Epithelial cell of esophagus (primary cell): ENCODE data around the gene SMIM13.

ENCODE experiments used
- DNase-seq: peaks from one replicate; pipeline ENCODE4 v3.0.0; 2010; ENCODE audit warnings: low read depth
- H3K4me3 ChIP-seq: 2 replicates; pipeline ENCODE4 v1.5.1; 2011; ENCODE audit warnings: mild to moderate bottlenecking, low read length, control low read depth
- TF ChIP-seq, protein P1 (sequence below): IDR thresholded peaks from 2 replicates; pipeline ENCODE4 v1.5.1; 2011; ENCODE audit warnings: low read depth, mild to moderate bottlenecking, low read length, control low read depth, inconsistent platforms; ENCODE audit not compliant: insufficient read depth; ENCODE audit errors: missing control alignments

The SMIM13 gene

DNA sequence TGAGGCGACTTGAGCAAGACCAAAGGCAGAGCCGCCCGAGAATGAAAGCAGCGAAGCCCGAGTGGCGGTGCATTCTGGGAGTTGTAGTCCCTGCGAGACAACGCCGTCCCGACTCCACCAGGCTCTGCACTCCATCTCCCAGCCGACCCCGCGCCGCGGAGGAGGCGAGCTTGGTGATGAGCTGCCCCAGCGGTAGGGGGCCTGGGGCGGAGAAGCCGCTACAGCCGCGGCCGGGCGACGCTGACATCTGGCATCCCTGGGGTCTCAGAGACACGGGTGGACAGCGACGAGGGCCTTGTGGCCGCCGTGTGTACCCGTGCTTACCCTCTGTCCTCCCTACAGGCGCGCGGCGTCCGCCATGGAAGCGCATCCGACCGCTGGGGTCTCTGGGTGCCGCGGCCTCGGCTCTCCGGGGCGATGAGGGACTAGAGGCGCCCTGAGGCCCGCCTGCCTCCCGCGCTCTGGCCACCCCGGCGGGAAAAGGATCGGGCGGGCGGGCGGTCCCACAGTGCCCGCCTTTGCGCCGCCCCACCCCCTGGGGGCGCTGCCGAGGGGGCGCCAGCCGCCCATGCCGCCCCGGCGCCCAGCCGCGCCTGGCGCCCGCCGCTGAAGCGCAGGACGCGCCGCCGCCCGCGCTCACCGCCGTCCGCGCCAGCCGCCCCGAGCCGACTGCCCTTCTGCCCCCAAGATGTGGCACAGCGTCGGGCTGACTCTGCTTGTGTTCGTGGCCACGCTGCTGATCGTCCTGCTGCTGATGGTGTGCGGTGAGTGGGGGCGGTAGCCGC is at the start of gene SMIM13:
Gene SMIM13 (plus strand): TSS at position 209 of the 785 bp plus-strand sequence. CDS start 480 bp downstream, at position 689.
- H3K4me3 ChIP-seq = peak within 1 kb of the TSS; percentile 90
- peak; percentile 98 for DNase-seq
- TF ChIP-seq, protein P1, sequence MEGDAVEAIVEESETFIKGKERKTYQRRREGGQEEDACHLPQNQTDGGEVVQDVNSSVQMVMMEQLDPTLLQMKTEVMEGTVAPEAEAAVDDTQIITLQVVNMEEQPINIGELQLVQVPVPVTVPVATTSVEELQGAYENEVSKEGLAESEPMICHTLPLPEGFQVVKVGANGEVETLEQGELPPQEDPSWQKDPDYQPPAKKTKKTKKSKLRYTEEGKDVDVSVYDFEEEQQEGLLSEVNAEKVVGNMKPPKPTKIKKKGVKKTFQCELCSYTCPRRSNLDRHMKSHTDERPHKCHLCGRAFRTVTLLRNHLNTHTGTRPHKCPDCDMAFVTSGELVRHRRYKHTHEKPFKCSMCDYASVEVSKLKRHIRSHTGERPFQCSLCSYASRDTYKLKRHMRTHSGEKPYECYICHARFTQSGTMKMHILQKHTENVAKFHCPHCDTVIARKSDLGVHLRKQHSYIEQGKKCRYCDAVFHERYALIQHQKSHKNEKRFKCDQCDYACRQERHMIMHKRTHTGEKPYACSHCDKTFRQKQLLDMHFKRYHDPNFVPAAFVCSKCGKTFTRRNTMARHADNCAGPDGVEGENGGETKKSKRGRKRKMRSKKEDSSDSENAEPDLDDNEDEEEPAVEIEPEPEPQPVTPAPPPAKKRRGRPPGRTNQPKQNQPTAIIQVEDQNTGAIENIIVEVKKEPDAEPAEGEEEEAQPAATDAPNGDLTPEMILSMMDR = peak; percentile 32

DNA sequence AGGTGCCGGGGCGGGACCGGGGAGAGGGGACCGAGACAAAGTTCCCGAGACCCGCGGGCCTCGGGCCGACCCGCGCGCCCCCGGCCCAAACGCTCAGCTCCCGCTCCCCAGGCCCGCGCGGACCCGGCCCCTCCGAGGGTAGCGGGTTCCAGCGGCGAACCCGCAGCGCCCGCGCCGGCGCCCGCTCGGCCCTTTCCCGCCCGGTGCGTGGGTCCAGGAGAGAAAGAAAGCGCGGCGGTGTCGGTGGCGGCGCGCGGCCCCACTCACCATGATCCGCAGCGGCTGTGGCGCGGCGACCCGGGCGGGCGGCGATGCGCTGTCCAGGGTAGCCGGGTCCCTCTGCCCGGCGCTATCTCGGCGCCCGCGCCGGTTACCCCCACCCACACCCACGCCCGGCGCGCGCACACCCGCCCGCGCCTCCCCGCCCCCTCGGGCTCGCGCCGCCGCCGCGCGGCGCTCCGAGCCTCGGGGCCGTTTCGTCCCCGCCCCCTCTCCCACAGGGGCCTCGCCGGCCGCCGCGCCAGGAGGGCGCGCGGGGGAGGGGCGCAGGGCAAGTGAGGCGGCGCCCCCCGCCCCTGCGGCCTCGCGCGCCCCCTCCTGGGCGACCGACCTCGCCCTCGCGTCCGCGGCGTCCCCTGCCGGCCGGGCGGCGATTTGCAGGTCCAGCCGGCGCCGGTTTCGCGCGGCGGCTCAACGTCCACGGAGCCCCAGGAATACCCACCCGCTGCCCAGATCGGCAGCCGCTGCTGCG is 49.5 kb upstream of the SMIM13 start, which contains the start of gene ELOVL2:
Gene ELOVL2 (minus strand): TSS at position 345 of the 751 bp plus-strand sequence. CDS start 75 bp downstream, at position 270.
- peak within 1 kb of the TSS; percentile 41 for H3K4me3 ChIP-seq
- TF ChIP-seq, protein P1 = peak; percentile 24
- DNase-seq = peak; percentile 48

DNA sequence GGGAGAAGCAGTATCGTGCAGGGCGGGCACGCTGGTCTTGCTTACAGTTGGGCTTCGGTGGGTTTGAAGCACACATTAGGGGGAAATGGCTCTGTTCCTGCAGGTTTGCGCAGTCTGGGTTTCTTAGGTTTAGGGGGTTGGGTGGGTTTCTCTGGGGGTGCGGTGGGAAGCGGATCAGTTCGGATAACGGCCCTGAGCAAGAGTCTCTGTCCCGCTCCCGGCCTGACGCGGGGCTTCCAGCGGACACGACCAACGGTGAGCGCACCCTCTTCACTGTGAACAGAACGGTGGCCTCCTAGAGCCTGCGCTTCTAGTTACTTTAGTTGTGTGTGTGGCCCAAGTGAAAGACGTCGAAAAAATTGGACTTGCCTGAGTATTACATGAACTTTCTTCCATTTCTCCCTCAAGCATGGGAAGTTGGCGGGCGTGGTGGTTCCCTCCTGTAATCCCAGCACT is 48.9 kb upstream of the SMIM13 start:
- TF ChIP-seq, protein P1 = no peak
- DNase-seq = no peak
- H3K4me3 ChIP-seq = peak overlapping the region; percentile 41

DNA sequence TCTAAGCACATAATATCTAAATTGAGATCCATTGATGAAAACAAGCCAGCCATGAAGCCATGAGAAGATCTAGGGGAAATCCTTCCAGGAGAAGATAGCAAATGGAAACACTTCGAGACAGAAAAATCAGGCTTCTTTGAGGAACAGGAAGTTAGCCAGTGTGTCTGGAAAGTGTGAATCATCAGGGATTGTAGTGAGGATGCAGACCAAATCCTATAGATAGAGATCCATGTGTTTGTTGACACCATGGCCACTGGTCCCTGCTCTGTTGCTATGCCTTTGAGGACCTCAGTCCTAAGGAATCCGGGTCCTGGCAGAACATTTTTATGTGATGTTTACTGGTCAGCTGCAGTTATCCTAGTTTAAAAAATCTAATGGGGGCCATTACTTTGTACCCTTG is 42.9 kb upstream of the SMIM13 start:
- TF ChIP-seq, protein P1 = no peak
- no peak overlapping the region for H3K4me3 ChIP-seq
- DNase-seq = peak; percentile 42

DNA sequence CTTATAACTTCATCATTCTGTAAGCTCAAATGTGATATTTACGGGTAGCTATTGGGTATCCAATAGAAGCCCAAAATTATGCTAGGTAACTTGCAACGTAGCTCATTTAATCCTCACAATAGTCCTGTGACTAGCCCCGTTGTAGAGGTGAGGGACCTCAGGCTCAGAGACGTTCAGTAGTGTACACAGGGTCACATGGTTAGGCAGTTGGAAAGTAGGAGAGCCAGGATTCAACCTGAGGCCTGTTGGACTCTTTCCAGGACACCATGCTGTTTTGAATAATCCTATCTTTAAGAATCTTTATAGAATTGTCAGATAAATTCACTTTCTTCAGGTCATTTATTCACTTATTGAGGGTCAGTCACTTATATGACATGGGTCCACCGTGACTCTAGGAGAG is 40.3 kb upstream of the SMIM13 start:
- TF ChIP-seq, protein P1 = no peak
- DNase-seq = no peak
- H3K4me3 ChIP-seq = no peak overlapping the region

DNA sequence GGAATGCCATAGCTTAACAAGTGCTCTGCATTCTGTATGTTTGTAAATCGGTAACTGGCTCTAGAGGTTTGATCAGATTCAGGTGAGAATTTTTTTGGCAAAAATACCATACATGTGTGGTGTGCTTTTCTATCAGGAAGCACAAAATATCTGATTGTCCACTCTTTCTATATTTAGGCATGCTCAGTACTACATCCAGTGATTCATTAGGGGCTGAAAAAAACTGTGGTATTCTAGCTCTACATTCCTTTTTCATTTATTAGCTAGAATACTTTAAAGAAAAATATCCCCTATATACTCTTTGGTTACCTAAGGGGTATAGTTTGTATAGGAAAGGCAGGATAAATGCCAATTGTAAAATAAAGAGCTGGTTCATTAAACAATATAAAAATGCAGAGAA is 38.9 kb upstream of the SMIM13 start:
- no peak overlapping the region for H3K4me3 ChIP-seq
- TF ChIP-seq, protein P1 = no peak

More for the DNA sequence above, 38.9 kb upstream of the SMIM13 start:
- no peak for DNase-seq
